GM23338 (cell line): Measurements from ENCODE around the gene TRIM32. TPM values are rescaled to one million over a fixed set of nuclear protein-coding genes. Genes with fewer than 3 reads are reported as not detected.

ENCODE experiments used
- ATAC-seq: fragments of 200-7000 bp; cut with Tn5 transposase; 3 replicates; pipeline ENCODE4 v1.9.1; 2020
- DNase-seq: peaks from one replicate; pipeline ENCODE4 v3.0.0-alpha.2; 2015; ENCODE audit warnings: low spot score
- H2AFZ ChIP-seq: fragments of 200-600 bp; sonication (generic); 2 replicates; pipeline ENCODE4 v1.8.0; 2016; ENCODE audit warnings: antibody characterized with exemption, mild to moderate bottlenecking, moderate library complexity
- H3F3A ChIP-seq: fragments of 200-600 bp; sonication (generic); replicated peaks from 2 replicates; pipeline ENCODE4 v1.8.0; 2017; ENCODE audit warnings: antibody characterized with exemption, mixed run types, low read depth
- H3K27ac ChIP-seq: fragments of 200-600 bp; sonication (generic); 2 replicates; pipeline ENCODE4 v1.6.1; 2016; ENCODE audit warnings: low read depth
- H3K27me3 ChIP-seq: fragments of 200-600 bp; sonication (generic); 2 replicates; pipeline ENCODE4 v1.8.0; 2016; ENCODE audit warnings: mild to moderate bottlenecking, mixed run types, moderate library complexity; ENCODE audit not compliant: insufficient read depth
- H3K36me3 ChIP-seq: fragments of 200-600 bp; sonication (generic); 2 replicates; pipeline ENCODE4 v1.8.0; 2016; ENCODE audit warnings: mild to moderate bottlenecking; ENCODE audit not compliant: insufficient read depth
- H3K4me1 ChIP-seq: fragments of 200-600 bp; sonication (generic); 2 replicates; pipeline ENCODE4 v1.8.0; 2016; ENCODE audit warnings: mild to moderate bottlenecking, moderate library complexity; ENCODE audit not compliant: insufficient read depth
- H3K4me2 ChIP-seq: fragments of 200-600 bp; sonication (generic); 2 replicates; pipeline ENCODE4 v1.7.1; 2017; ENCODE audit warnings: mixed run types
- H3K4me3 ChIP-seq: fragments of 200-600 bp; sonication (generic); 2 replicates; pipeline ENCODE4 v1.6.1; 2016; ENCODE audit warnings: mixed run types
- H3K79me2 ChIP-seq: fragments of 200-600 bp; sonication (generic); replicated peaks from 2 replicates; pipeline ENCODE4 v1.8.0; 2017; ENCODE audit warnings: mild to moderate bottlenecking; ENCODE audit not compliant: insufficient read depth
- H3K9me2 ChIP-seq: fragments of 200-600 bp; sonication (generic); 2 replicates; pipeline ENCODE4 v1.8.0; 2017; ENCODE audit not compliant: insufficient read depth
- H4K20me1 ChIP-seq: fragments of 200-600 bp; sonication (generic); replicated peaks from 2 replicates; pipeline ENCODE4 v1.8.0; 2017; ENCODE audit warnings: mild to moderate bottlenecking; ENCODE audit not compliant: insufficient read depth
- H3K27ac Mint-ChIP-seq: 2 replicates; pipeline ENCODE4 v1.8.0; 2020; ENCODE audit warnings: inconsistent platforms, mild to moderate bottlenecking, moderate library complexity, mixed read lengths
- H3K27me3 Mint-ChIP-seq: 3 replicates; pipeline ENCODE4 v1.8.0; 2022; ENCODE audit warnings: low read depth, mild to moderate bottlenecking, moderate library complexity, mixed read lengths, inconsistent platforms; ENCODE audit not compliant: insufficient read depth, poor library complexity
- H3K36me3 Mint-ChIP-seq: 3 replicates; pipeline ENCODE4 v1.8.0; 2021; ENCODE audit warnings: low read depth, mild to moderate bottlenecking, inconsistent platforms, moderate library complexity, mixed read lengths
- H3K4me1 Mint-ChIP-seq: 3 replicates; pipeline ENCODE4 v1.8.0; 2020; ENCODE audit warnings: mild to moderate bottlenecking, inconsistent platforms, mixed read lengths
- H3K4me3 Mint-ChIP-seq: 3 replicates; pipeline ENCODE4 v1.8.0; 2021; ENCODE audit warnings: moderate library complexity, mild to moderate bottlenecking, inconsistent platforms, mixed read lengths
- H3K9me3 Mint-ChIP-seq: 3 replicates; pipeline ENCODE4 v1.8.0; 2020; ENCODE audit warnings: moderate library complexity, mild to moderate bottlenecking, inconsistent platforms, mixed read lengths
- CREB1 ChIP-seq: fragments of 250-450 bp; sonication (Bioruptor Pico); IDR thresholded peaks from 2 replicates; pipeline ENCODE4 v1.5.0; 2020; ENCODE audit warnings: low read depth, mild to moderate bottlenecking, moderate library complexity
- CTCF ChIP-seq, 2 experiments: fragments of 200-600 bp in 1 of 2; sonication (generic) in 1 of 2; conservative IDR thresholded peaks; 2 replicates each; pipeline versions ENCODE4 v1.5.1 to v1.6.1; 2016 to 2017; ENCODE audit warnings: antibody characterized with exemption in 2 of 2, low read depth in 2 of 2, mild to moderate bottlenecking in 2 of 2, moderate library complexity in 1 of 2
- ETS1 ChIP-seq: IDR thresholded peaks from 2 replicates; pipeline ENCODE4 v1.6.1; 2016; ENCODE audit warnings: antibody characterized with exemption
- EZH2 ChIP-seq: fragments of 200-600 bp; sonication (generic); IDR thresholded peaks from one replicate; pipeline ENCODE4 v1.8.0; 2017; ENCODE audit warnings: antibody characterized with exemption, mild to moderate bottlenecking, low read depth; ENCODE audit not compliant: unreplicated experiment
- EZH2phosphoT487 ChIP-seq: fragments of 200-600 bp; sonication (generic); IDR thresholded peaks from one replicate; pipeline ENCODE4 v1.8.1; 2018; ENCODE audit warnings: antibody characterized with exemption; ENCODE audit not compliant: unreplicated experiment
- JUNB ChIP-seq: IDR thresholded peaks from one replicate; pipeline ENCODE4 v1.6.1; 2016; ENCODE audit warnings: antibody characterized with exemption; ENCODE audit not compliant: unreplicated experiment
- NANOG ChIP-seq: IDR thresholded peaks from 2 replicates; pipeline ENCODE4 v1.6.1; 2016; ENCODE audit warnings: antibody characterized with exemption, borderline replicate concordance
- REST ChIP-seq: IDR thresholded peaks from one replicate; pipeline ENCODE4 v1.6.1; 2018; ENCODE audit warnings: antibody characterized with exemption; ENCODE audit not compliant: unreplicated experiment
- STAT1 ChIP-seq: IDR thresholded peaks from one replicate; pipeline ENCODE4 v1.6.1; 2016; ENCODE audit warnings: antibody characterized with exemption; ENCODE audit not compliant: unreplicated experiment
- ZNF331 ChIP-seq: fragments of 250-450 bp; sonication (Bioruptor Pico); IDR thresholded peaks from 2 replicates; pipeline ENCODE4 v1.5.0; 2020; ENCODE audit warnings: low read depth, mild to moderate bottlenecking, moderate library complexity
- ZNF462 ChIP-seq: fragments of 250-450 bp; sonication (Bioruptor Pico); IDR thresholded peaks from 2 replicates; pipeline ENCODE4 v1.5.0; 2020; ENCODE audit warnings: mild to moderate bottlenecking, moderate library complexity
- polyA plus RNA-seq: library from polyadenylated mRNA; unstranded; fragments of >200 nt; fragmentation: Nextera tagmentation; extraction: Ambion mirVana; gene quantifications from 2 replicates; pipeline ENCODE4 v1.2.1, GENCODE V29; 2016
- total RNA-seq: library from RNA; depleted of rRNA; stranded (reverse); fragments of >200 nt; shearing (Covaris generic); gene quantifications from 2 replicates; pipeline ENCODE4 v1.2.3, GENCODE V29; 2014

TRIM32 gene
- total and polyA plus RNA-seq, 2 experiments from 2014 or later, result 6.7 to 16.3 TPM

- no peak overlapping the region for H3K4me2 ChIP-seq
- TF ChIP-seq ZNF331 (CRISPR knock-in tag), result no peak
- no peak for TF ChIP-seq EZH2phosphoT487
- TF ChIP-seq CREB1 (CRISPR knock-in tag), result no peak
- TF ChIP-seq JUNB, result no peak
- no peak for TF ChIP-seq ZNF462
- TF ChIP-seq CTCF (conservative IDR thresholded peaks at IDR 0.05; ENCODE audit: low read depth in 2 of 2), result no peak
- no peak for TF ChIP-seq ETS1
- TF ChIP-seq EZH2, result no peak
- TF ChIP-seq REST, result no peak
- TF ChIP-seq STAT1, result no peak
- TF ChIP-seq NANOG, result no peak
Observed at GRCh38 chr9:116736399-116737151, 49.5 kb downstream of the TRIM32 start.

More at GRCh38 chr9:116736399-116737151, 49.5 kb downstream of the TRIM32 start:
- DNase-seq, result no peak
- Histone ChIP-seq H3K9me2 (0 out of 2 replicates have a peak, but pooled peaks cover 5% of the 10 kb centered on the region), H4K20me1 (no peaks in the 10 kb centered on the region), H3K27ac (no peak overlapping the region), H3K36me3 (no peaks in the 10 kb centered on the region), H3K4me3 (no peak overlapping the region), H2AFZ (peak overlapping the region; percentile 90), H3F3A (no peaks in the 10 kb centered on the region), H3K79me2 (no peaks in the 10 kb centered on the region), H3K27me3 (no peaks in the 10 kb centered on the region), H3K4me1 (peaks cover 11% of the 10 kb centered on the region)
- H3K36me3 Mint-ChIP-seq, result no peaks in the 10 kb centered on the region
- H3K27ac Mint-ChIP-seq, result no peak overlapping the region
- H3K4me1 Mint-ChIP-seq, result peaks cover 9% of the 10 kb centered on the region
- ATAC-seq, result peak; percentile 12
- no peaks in the 10 kb centered on the region for H3K9me3 Mint-ChIP-seq
- H3K4me3 Mint-ChIP-seq, result no peak overlapping the region
- H3K27me3 Mint-ChIP-seq, result no peaks in the 10 kb centered on the region
